GM18909 (cell line): ENCODE measurements around the gene GNG2.
A peak's percentile ranks its signal among the peaks of the same experiment; 100 is the strongest.

Source experiments
- ATAC-seq: cut with Tn5 transposase; IDR thresholded peaks from one replicate; pipeline ENCODE4 v1.9.1; 2021; ENCODE audit warnings: mild to moderate bottlenecking; ENCODE audit not compliant: unreplicated experiment, poor library complexity

GNG2 gene

GRCh38 chr14:51884086-51884927 is 23.9 kb downstream of the GNG2 start:
- peak; percentile 79 for ATAC-seq

GRCh38 chr14:51889851-51890250 is 29.4 kb downstream of the GNG2 start:
- no peak for ATAC-seq

GRCh38 chr14:51894250-51894649 is 33.8 kb downstream of the GNG2 start:
- no peak for ATAC-seq

GRCh38 chr14:51895375-51895774 is 35.0 kb downstream of the GNG2 start:
- ATAC-seq = no peak

DNA sequence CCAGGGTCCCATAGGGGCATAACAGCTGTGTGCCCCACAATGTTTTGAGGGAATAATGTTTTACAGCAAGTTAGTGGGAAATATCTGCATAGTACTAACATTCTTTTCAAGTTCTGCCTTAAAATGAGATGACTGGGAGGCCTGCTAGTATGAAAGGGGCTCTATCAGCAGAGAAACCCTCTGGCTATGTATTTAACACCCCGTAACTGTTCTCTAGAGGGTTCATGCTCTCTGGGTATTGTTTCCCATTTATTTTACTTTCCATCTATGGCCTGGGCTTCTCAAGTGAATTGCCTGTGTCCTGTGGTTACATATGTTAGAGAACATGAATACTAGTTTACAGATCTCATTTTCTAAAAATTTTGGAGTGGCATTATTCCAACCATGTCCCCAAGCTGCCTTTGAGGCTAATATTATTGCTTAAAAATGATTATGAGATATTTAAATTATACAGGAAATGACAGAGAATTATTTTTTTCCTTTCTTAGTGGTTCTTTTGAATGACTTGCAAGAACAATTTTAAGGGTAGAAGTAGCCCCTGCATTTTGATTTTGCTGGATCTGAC is 37.5 kb downstream of the GNG2 start:
- no peak for ATAC-seq

GRCh38 chr14:51901475-51902024 is 41.1 kb downstream of the GNG2 start:
- no peak for ATAC-seq

- ATAC-seq = peak; percentile 83
Observed at GRCh38 chr14:51905656-51906121, 45.3 kb downstream of the GNG2 start.

DNA sequence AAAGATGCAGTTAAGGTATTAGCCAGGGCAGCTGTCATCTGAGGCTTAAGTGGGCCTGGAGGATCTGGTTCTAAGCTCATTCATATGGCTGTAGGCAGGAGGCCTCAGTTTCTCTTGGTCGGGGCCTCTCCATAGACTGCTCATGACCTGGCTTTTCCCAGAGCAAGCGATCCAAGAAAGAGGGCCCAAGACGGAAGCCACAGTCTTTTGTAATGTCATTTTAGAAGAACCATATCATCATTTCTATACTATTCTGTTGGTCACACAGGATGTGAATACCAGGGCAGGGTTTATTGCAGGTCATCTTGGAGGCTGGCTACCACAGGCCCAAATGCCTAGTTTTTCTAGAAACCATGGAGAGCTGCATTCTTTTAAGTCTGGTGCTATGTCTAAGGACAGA is 47.7 kb downstream of the GNG2 start:
- no peak for ATAC-seq

DNA sequence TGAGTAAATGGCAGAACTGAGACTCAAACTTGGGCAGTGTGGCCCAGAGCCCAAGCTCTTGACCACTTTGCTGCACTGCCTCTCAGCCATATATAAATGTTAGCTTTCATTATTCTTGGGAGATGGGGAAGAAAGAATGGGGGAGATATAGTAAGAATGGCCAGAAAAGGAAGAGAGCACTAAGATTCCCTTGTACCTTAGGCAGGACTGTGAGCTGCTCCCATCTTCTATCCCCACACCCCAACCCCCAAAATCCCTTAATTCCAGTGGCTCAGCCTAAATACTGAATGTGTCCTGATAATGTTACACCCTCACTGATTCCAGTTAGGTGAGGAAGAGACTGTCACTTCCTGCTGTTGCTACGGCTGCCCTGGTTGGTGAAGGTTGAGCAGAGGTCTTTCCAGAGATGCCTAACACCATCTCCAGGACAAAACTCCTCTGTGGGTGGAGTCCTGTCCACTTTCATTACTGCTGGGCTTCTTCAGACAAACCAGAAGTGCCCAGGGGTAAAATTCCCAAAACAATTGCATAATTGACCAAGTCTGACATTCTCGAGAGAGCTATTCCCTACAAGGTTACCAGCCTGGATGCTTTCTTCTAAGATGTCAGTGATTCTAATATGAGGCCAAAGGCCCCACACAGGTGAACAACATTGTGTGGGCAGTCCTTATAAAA is 51.8 kb downstream of the GNG2 start:
- no peak for ATAC-seq

DNA sequence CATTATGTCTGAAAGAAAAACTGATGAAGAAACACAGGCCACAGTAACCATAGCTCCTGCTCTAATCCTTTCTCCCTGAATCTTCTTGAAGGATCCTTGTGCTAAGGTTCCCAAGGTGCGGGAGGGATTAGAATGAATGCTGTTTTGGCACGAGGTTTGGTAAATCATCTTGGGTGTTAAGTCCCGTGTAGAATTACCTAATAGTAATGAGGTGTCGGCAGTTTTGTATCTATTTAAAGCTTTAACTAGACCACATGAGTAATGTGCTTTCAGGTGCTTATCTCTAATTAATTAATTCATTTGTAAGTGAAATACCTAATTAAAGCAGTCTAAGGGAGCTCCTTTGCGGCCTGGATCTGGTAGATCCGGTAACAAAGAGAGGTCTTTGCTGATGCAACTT is 53.9 kb downstream of the GNG2 start:
- no peak for ATAC-seq

GRCh38 chr14:51917193-51917592 is 56.8 kb downstream of the GNG2 start:
- no peak for ATAC-seq

- ATAC-seq = no peak
Observed at GRCh38 chr14:51921026-51921425, 60.6 kb downstream of the GNG2 start.

- ATAC-seq = no peak
Observed at GRCh38 chr14:51922624-51923023, 62.2 kb downstream of the GNG2 start.

- no peak for ATAC-seq
Observed at GRCh38 chr14:51924600-51924999, 64.2 kb downstream of the GNG2 start.

GRCh38 chr14:51925980-51926379 is 65.6 kb downstream of the GNG2 start:
- ATAC-seq = no peak

- ATAC-seq = no peak
Observed at GRCh38 chr14:51926449-51926848, 66.0 kb downstream of the GNG2 start.

DNA sequence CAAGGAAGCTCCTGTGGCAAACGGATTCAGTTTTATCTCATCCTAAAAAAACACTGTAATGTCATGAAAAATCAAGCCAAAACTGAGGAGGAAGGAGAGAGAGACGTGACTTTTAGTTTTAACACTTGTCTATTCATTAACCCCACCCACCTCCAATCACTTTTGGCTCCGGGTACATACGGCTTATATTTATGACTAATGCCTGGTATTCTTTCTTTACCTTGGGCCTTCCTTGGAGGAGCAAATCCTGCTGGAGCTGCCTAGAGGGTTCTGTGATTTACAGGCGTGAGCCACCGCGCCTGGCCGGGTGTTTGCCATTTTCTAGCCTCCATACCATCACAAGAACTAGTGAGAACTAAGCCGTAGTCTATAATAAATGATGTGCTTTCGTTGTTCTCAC is 68.2 kb downstream of the GNG2 start:
- no peak for ATAC-seq

- ATAC-seq = no peak
Observed at GRCh38 chr14:51929166-51929565, 68.8 kb downstream of the GNG2 start.

DNA sequence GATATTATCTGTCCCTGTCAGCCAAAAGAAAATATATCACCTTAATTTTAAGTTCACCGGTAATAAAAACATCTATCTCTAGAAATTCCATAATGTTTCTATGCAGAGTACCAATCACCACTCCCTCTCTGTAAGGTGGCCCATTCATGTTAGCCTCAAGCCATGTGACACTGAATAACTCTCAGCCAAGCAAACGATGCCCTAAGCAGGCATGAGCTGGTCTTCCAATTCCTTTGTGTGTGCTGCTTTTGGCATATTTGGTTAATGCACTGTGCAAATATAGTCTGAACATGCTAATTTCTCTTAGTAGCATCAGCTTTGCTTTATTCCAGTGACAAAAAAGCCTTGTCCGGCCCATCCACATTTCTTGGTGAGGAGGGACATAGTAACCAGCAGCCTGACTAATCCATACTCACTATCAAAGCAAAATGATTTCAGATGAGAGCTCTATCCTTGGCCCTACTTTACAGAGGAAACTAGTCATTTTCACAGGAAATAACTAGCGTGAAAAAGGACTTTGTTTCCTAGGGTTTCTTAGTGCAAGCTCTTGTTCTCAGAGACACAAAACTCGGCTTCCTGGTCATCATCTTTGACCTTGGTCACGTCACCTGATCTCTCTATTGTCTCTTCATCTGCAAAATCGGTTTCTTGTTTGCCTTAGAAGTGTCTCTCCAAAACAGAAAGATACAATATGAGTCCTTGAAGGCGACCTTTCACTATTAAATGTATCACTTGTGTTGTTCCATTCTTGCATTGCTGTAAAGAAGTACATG is 69.7 kb downstream of the GNG2 start:
- ATAC-seq = no peak

DNA sequence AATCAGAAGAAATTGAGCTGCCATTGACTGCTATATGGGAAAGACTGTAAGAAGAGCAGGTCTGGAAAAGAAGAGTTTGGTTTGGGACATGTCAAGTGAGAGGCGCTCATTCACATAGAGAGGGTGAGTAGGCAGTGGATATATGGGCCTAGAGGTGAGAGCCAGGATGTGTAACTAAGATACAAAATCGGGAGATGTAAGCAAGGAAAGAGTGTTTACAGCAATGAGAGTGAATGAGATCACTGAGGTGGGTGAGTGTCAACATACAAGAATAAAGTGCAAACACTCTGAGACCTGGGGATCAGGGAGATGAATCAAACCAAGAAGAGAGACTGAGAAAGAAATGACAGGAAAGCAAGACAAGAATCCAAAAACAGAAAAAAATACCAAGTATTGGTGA is 70.9 kb downstream of the GNG2 start:
- ATAC-seq = no peak
